Measurements from ENCODE around the gene CCDC92. TPM values are rescaled to one million over a fixed set of nuclear protein-coding genes. Genes with fewer than 3 reads are reported as not detected.

Gene CCDC92
- total RNA-seq, 2 experiments from 2014 or later: 11.5 to 12.7 TPM

DNA sequence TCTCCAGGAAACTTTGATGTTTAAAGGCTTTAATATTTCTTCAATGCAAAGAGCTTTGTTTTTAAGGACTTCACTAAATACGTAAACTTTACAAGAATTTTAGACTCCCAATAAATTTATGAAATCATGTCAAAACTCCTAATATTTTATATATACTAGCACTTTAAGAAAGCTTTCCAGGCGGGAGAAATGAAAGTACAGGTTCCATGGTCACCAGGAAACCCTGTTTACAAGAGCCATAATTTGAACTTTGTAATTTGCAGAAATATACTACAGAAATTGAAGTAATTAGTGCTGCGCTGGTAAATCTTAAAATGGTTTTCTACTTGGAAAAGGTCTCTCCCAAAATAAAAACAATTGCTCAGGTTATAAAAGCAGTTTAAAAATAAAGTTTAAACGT lies 8.8 kb downstream of the CCDC92 start:
- TF ChIP-seq, protein P1, sequence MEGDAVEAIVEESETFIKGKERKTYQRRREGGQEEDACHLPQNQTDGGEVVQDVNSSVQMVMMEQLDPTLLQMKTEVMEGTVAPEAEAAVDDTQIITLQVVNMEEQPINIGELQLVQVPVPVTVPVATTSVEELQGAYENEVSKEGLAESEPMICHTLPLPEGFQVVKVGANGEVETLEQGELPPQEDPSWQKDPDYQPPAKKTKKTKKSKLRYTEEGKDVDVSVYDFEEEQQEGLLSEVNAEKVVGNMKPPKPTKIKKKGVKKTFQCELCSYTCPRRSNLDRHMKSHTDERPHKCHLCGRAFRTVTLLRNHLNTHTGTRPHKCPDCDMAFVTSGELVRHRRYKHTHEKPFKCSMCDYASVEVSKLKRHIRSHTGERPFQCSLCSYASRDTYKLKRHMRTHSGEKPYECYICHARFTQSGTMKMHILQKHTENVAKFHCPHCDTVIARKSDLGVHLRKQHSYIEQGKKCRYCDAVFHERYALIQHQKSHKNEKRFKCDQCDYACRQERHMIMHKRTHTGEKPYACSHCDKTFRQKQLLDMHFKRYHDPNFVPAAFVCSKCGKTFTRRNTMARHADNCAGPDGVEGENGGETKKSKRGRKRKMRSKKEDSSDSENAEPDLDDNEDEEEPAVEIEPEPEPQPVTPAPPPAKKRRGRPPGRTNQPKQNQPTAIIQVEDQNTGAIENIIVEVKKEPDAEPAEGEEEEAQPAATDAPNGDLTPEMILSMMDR (IDR thresholded peaks at IDR 0.05): no peak
- no peaks in the 10 kb centered on the region for H3K9me3 Mint-ChIP-seq
- no peaks in the 10 kb centered on the region for H3K27me3 Mint-ChIP-seq
- Histone ChIP-seq H3K9me3 (ENCODE audit: control insufficient read depth in 1 of 2, insufficient read depth in 1 of 2, low read length in 2 of 2) (no peaks in the 10 kb centered on the region), H3K27ac (ENCODE audit: low read depth in 1 of 2, low read length in 2 of 2) (no peak overlapping the region), H3K36me3 (ENCODE audit: insufficient read depth, low read length) (peaks cover 4% of the 10 kb centered on the region), H3K27me3 (ENCODE audit: control insufficient read depth in 1 of 2, insufficient read depth in 2 of 2, low read length in 2 of 2) (no peaks in the 10 kb centered on the region), H3K4me3 (ENCODE audit: low read length) (no peak overlapping the region), H3K4me1 (ENCODE audit: insufficient read depth, low read length) (no peaks in the 10 kb centered on the region)
- peaks cover 6% of the 10 kb centered on the region for H3K4me1 Mint-ChIP-seq (ENCODE audit: low read depth)
- no peak overlapping the region for H3K27ac Mint-ChIP-seq
- no peak overlapping the region for H3K4me3 Mint-ChIP-seq
- intact Hi-C loops (cut with DNase I, micrococcal nuclease): no loop called here
- DNase-seq (no peak), ATAC-seq (ENCODE audit: poor library complexity) (no peak)
- ChIA-PET POLR2A (no interaction called here), CTCF (interaction anchor here (1.0 kb wide), 1 partner anchor 10 kb away, joined by 3 read pairs; no protein-coding TSS in a partner anchor)
- peaks cover 5% of the 10 kb centered on the region for H3K36me3 Mint-ChIP-seq (ENCODE audit: low read depth)

- no peak for ATAC-seq (ENCODE audit: poor library complexity)
- no peak overlapping the region for H3K27ac Mint-ChIP-seq
- DNase-seq: no peak
- no peaks in the 10 kb centered on the region for H3K4me1 Mint-ChIP-seq (ENCODE audit: low read depth)
- H3K9me3 Mint-ChIP-seq: no peaks in the 10 kb centered on the region
- Histone ChIP-seq H3K9me3 (ENCODE audit: control insufficient read depth in 1 of 2, insufficient read depth in 1 of 2, low read length in 2 of 2) (no peaks in the 10 kb centered on the region), H3K27ac (ENCODE audit: low read depth in 1 of 2, low read length in 2 of 2) (no peak overlapping the region), H3K4me3 (ENCODE audit: low read length) (no peak overlapping the region), H3K4me1 (ENCODE audit: insufficient read depth, low read length) (no peaks in the 10 kb centered on the region), H3K36me3 (ENCODE audit: insufficient read depth, low read length) (peaks cover 4% of the 10 kb centered on the region), H3K27me3 (ENCODE audit: control insufficient read depth in 1 of 2, insufficient read depth in 2 of 2, low read length in 2 of 2) (no peaks in the 10 kb centered on the region)
- ChIA-PET POLR2A (interaction anchor here (1.6 kb wide), 1 partner anchor 9 kb away, joined by 5 read pairs; the partner anchor contains the start of gene CCDC92), CTCF (no interaction called here)
- TF ChIP-seq, protein P1 (IDR thresholded peaks at IDR 0.05): no peak
- H3K36me3 Mint-ChIP-seq (ENCODE audit: low read depth): peaks cover 5% of the 10 kb centered on the region
- H3K27me3 Mint-ChIP-seq: no peaks in the 10 kb centered on the region
- intact Hi-C loops (cut with DNase I, micrococcal nuclease): no loop called here
- H3K4me3 Mint-ChIP-seq: no peak overlapping the region
These were observed 10.1 kb downstream of the CCDC92 start for GRCh38 chr12:123962513-123962912.

DNA sequence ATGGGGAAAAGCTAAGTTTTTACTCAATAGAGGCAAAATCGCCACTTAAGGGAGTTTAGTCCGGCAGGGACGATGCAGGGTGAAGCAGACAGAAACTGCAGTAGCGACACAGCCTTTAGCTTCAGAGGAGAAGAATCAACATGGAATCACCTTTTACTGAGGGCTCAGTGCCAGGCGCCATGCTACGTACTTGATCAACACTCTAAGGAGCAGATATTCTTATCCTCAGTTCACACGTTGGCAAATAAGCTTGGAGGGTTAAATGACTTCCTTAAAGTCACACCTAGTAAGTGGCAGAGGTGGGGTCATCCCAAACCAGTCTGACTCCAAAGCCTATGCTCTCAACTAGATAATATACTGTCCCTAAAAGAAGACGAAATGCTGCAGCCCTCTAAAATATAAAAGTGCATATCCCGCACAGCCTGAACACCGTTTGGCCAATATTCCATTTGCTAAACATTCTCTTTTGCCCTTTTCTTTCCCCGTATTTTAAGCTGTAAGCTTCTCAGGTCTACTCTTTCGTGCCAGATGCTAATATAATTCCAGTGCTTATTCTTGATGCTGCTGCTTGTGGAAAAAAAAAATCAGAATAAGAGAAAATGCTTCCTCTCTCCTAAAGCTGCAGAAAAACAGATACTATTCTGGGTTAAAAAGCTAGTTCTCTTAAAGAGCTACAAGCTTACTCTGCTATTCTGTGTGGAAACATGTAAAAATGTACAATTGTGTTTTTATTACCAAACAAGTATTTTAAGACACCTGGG lies 10.9 kb downstream of the CCDC92 start:
- DNase-seq (no peak), ATAC-seq (ENCODE audit: poor library complexity) (no peak)
- no peak overlapping the region for H3K4me3 ChIP-seq (ENCODE audit: low read length)
- H3K4me3 Mint-ChIP-seq: no peak overlapping the region
- no peak overlapping the region for H3K27ac Mint-ChIP-seq
- ChIA-PET CTCF (no interaction called here), POLR2A (interaction anchor here (1.6 kb wide), 1 partner anchor 10 kb away, joined by 5 read pairs; the partner anchor contains the start of gene CCDC92)
- peaks cover 7% of the 10 kb centered on the region for H3K36me3 Mint-ChIP-seq (ENCODE audit: low read depth)
- H3K4me1 ChIP-seq (ENCODE audit: insufficient read depth, low read length): no peaks in the 10 kb centered on the region
- intact Hi-C loops (cut with DNase I, micrococcal nuclease): no loop called here
- H3K4me1 Mint-ChIP-seq (ENCODE audit: low read depth): no peaks in the 10 kb centered on the region
- TF ChIP-seq, protein P1 (IDR thresholded peaks at IDR 0.05): no peak
- H3K27me3 ChIP-seq (ENCODE audit: control insufficient read depth in 1 of 2, insufficient read depth in 2 of 2, low read length in 2 of 2): no peaks in the 10 kb centered on the region
- H3K9me3 Mint-ChIP-seq: no peaks in the 10 kb centered on the region
- no peak overlapping the region for H3K27ac ChIP-seq (ENCODE audit: low read depth in 1 of 2, low read length in 2 of 2)
- H3K9me3 ChIP-seq (ENCODE audit: control insufficient read depth in 1 of 2, insufficient read depth in 1 of 2, low read length in 2 of 2): no peaks in the 10 kb centered on the region
- no peaks in the 10 kb centered on the region for H3K27me3 Mint-ChIP-seq
- H3K36me3 ChIP-seq (ENCODE audit: insufficient read depth, low read length): peaks cover 4% of the 10 kb centered on the region
